Measurements from ENCODE around the gene EIF4G1. TPM values are rescaled to one million over a fixed set of nuclear protein-coding genes. Genes with fewer than 3 reads are reported as not detected.

Gene EIF4G1
- total and polyA plus RNA-seq, 9 donors = 72.4 to 295 (median 206) TPM

- intact Hi-C loops (cut with DNase I) = loop anchor here in 2 of 4 donors (5.0 to 10.0 kb wide), 3 partner anchors 135 to 387 kb away; no protein-coding TSS in a partner anchor
- TF ChIP-seq CTCF (IDR thresholded peaks at IDR 0.05) (no peak), EP300 (IDR thresholded peaks at IDR 0.05) (no peak), POLR2A (IDR thresholded peaks at IDR 0.05) (no peak)
- WGBS, 3 donors = 84 to 88% (median 86%) methylated on average over 5 of the region's 5 CpGs
- Histone ChIP-seq H3K4me3 (no peak overlapping the region), H3K4me1 (ENCODE audit: insufficient read depth) (peaks cover 2% of the 10 kb centered on the region), H3K27ac (no peak overlapping the region), H3K9me3 (no peaks in the 10 kb centered on the region), H3K27me3 (no peaks in the 10 kb centered on the region), H3K36me3 (no peaks in the 10 kb centered on the region)
- DNase-seq = no peak
Observed at GRCh38 chr3:184377374-184377773, 63.0 kb downstream of the EIF4G1 start.

GRCh38 chr3:184377882-184378445 is 63.6 kb downstream of the EIF4G1 start, which contains the start of gene THPO:
TSS of gene THPO (minus strand) at chr3:184378207. CDS start at chr3:184376259, 1,948 bp downstream.
- WGBS, 3 donors = 65 to 72% (median 72%) methylated on average over 7 of the region's 7 CpGs
- no peak for TF ChIP-seq EP300 (IDR thresholded peaks at IDR 0.05)
- TF ChIP-seq POLR2A (IDR thresholded peaks at IDR 0.05) = no peak
- no peak for TF ChIP-seq CTCF (IDR thresholded peaks at IDR 0.05)
- DNase-seq = no peak
- Histone ChIP-seq H3K4me1 (ENCODE audit: insufficient read depth) (peaks cover 2% of the 10 kb centered on the region), H3K4me3 (no peak within 1 kb of the TSS), H3K9me3 (no peaks in the 10 kb centered on the region), H3K27me3 (no peaks in the 10 kb centered on the region), H3K36me3 (no peaks in the 10 kb centered on the region), H3K27ac (peak within 1 kb of the TSS; percentile 66 to 70)
- intact Hi-C loops (cut with DNase I) = loop anchor here in 2 of 4 donors (5.0 to 10.0 kb wide), 3 partner anchors 134 to 387 kb away; no protein-coding TSS in a partner anchor

GRCh38 chr3:184378651-184379357 is 64.4 kb downstream of the EIF4G1 start:
- intact Hi-C loops (cut with DNase I) = loop anchor here in 2 of 4 donors (5.0 to 10.0 kb wide), 3 partner anchors 133 to 386 kb away; no protein-coding TSS in a partner anchor
- H3K27me3 ChIP-seq = no peaks in the 10 kb centered on the region
- peak overlapping the region; percentile 66 to 70 for H3K27ac ChIP-seq
- H3K36me3 ChIP-seq = no peaks in the 10 kb centered on the region
- H3K9me3 ChIP-seq = no peaks in the 10 kb centered on the region
- TF ChIP-seq POLR2A (IDR thresholded peaks at IDR 0.05) = no peak
- TF ChIP-seq EP300 (IDR thresholded peaks at IDR 0.05) = no peak
- TF ChIP-seq CTCF (IDR thresholded peaks at IDR 0.05) = no peak
- H3K4me3 ChIP-seq = no peak overlapping the region
- peaks cover 2% of the 10 kb centered on the region for H3K4me1 ChIP-seq (ENCODE audit: insufficient read depth)
- WGBS, 3 donors = 66 to 73% (median 72%) methylated on average over 10 of the region's 10 CpGs
- DNase-seq = no peak

- Histone ChIP-seq H3K27me3 (no peaks in the 10 kb centered on the region), H3K36me3 (no peaks in the 10 kb centered on the region), H3K4me3 (peak within 1 kb of the TSS; percentile 67), H3K9me3 (no peaks in the 10 kb centered on the region), H3K4me1 (ENCODE audit: insufficient read depth) (peaks cover 2% of the 10 kb centered on the region), H3K27ac (peak within 1 kb of the TSS; percentile 66 to 70)
- DNase-seq = peak; percentile 59 to 73 (median 68)
- intact Hi-C loops (cut with DNase I) = loop anchor here in 2 of 4 donors (2.0 to 10.0 kb wide), 4 partner anchors 31 to 385 kb away; no protein-coding TSS in a partner anchor
- WGBS, 3 donors = 7 to 22% (median 20%) methylated on average over 20 to 56 of the region's 71 CpGs
- no peak for TF ChIP-seq CTCF (IDR thresholded peaks at IDR 0.05)
Observed at GRCh38 chr3:184379358-184380184, 65.2 kb downstream of the EIF4G1 start, which contains the start of gene CHRD. TSS of gene CHRD (plus strand) at chr3:184380054. CDS start at chr3:184380319, 265 bp downstream.
